ENCODE results near the gene ACP7. TPM values are rescaled to one million over a fixed set of nuclear protein-coding genes. Genes with fewer than 3 reads are reported as not detected.
"Not testable (repeated sequence)": the region's sequence is repeated elsewhere in the genome, so short reads cannot be mapped to it uniquely, and the experiment has no call there.

Gene ACP7
- polyA plus RNA-seq, 1 of the 3 experiments (the other 2 are of a cell fraction): 0.36 TPM

GRCh38 chr19:39086386-39086785 is 2.2 kb downstream of the ACP7 start:
- POLR2A ChIA-PET: no interaction called here
- no peak for DNase-seq
- no peaks in the 10 kb centered on the region for H3F3A ChIP-seq (replicated peaks; ENCODE audit: insufficient read depth)
- no peak for TF ChIP-seq MAX (IDR thresholded peaks at IDR 0.05; ENCODE audit: low read depth)
- TF ChIP-seq TAF1 (IDR thresholded peaks at IDR 0.05; ENCODE audit: borderline replicate concordance, low read depth, low read length): no peak
- 79% methylated on average over 4 of the region's 4 CpGs for WGBS (ENCODE audit: low lambda C conversion rate)
- no peaks in the 10 kb centered on the region for H4K20me1 ChIP-seq (ENCODE audit: insufficient read depth)
- H3K79me2 ChIP-seq (ENCODE audit: insufficient read depth): no peaks in the 10 kb centered on the region
- H3K36me3 ChIP-seq (replicated peaks in 1 of 2; ENCODE audit: control insufficient read depth in 1 of 2, insufficient read depth in 2 of 2, low read length in 1 of 2): no peaks in the 10 kb centered on the region
- no peaks in the 10 kb centered on the region for H3K9me3 ChIP-seq
- H2AFZ ChIP-seq (ENCODE audit: low read depth): no peak overlapping the region
- no peaks in the 10 kb centered on the region for H3K9me2 ChIP-seq
- H3K27ac ChIP-seq (ENCODE audit: low read depth in 2 of 2, low read length in 1 of 2): no peak overlapping the region
- no peaks in the 10 kb centered on the region for H3K27me3 ChIP-seq (ENCODE audit: insufficient read depth)
- no peak overlapping the region for H3K9ac ChIP-seq
- CTCF ChIA-PET: interaction anchor here (1.4 kb wide), 1 partner anchor 14 kb away, joined by 4 read pairs; no protein-coding TSS in a partner anchor
- H3K4me3 ChIP-seq (ENCODE audit: low read depth in 2 of 2, low read length in 1 of 2): no peak overlapping the region
- H3K4me1 ChIP-seq (ENCODE audit: control insufficient read depth in 1 of 2, insufficient read depth in 2 of 2, low read depth in 1 of 2, low read length in 1 of 2): peaks cover 0 to 7% of the 10 kb centered on the region in 2 experiments; a peak in 1 of 4 replicates
- no peak overlapping the region for H3K4me2 ChIP-seq

- Histone ChIP-seq H3K4me2 (no peak overlapping the region), H3K4me1 (ENCODE audit: control insufficient read depth in 1 of 2, insufficient read depth in 2 of 2, low read depth in 1 of 2, low read length in 1 of 2) (peaks cover 0 to 7% of the 10 kb centered on the region in 2 experiments; a peak in 1 of 4 replicates), H3K79me2 (ENCODE audit: insufficient read depth) (no peaks in the 10 kb centered on the region), H3K9me2 (no peaks in the 10 kb centered on the region), H4K20me1 (ENCODE audit: insufficient read depth) (no peaks in the 10 kb centered on the region), H3F3A (replicated peaks; ENCODE audit: insufficient read depth) (no peaks in the 10 kb centered on the region), H2AFZ (ENCODE audit: low read depth) (no peak overlapping the region), H3K27me3 (ENCODE audit: insufficient read depth) (no peaks in the 10 kb centered on the region), H3K27ac (ENCODE audit: low read depth in 2 of 2, low read length in 1 of 2) (no peak overlapping the region), H3K9ac (no peak overlapping the region), H3K36me3 (replicated peaks in 1 of 2; ENCODE audit: control insufficient read depth in 1 of 2, insufficient read depth in 2 of 2, low read length in 1 of 2) (no peaks in the 10 kb centered on the region), H3K4me3 (ENCODE audit: low read depth in 2 of 2, low read length in 1 of 2) (no peak overlapping the region), H3K9me3 (no peaks in the 10 kb centered on the region)
- no peak for DNase-seq
- no peak for TF ChIP-seq USF2 (IDR thresholded peaks at IDR 0.05; ENCODE audit: borderline replicate concordance, low read depth, low read length)
- no peak for TF ChIP-seq YY1 (IDR thresholded peaks at IDR 0.05; ENCODE audit: low read depth)
- no peak for TF ChIP-seq GATA2 (CRISPR knock-in tag; IDR thresholded peaks at IDR 0.05)
- no peak for TF ChIP-seq POLR2AphosphoS5 (IDR thresholded peaks at IDR 0.05; ENCODE audit: low read depth, low read length)
- no peak for TF ChIP-seq ZBTB33 (IDR thresholded peaks at IDR 0.05; ENCODE audit: borderline replicate concordance, low read depth)
- no peak for TF ChIP-seq RFX5 (IDR thresholded peaks at IDR 0.05; ENCODE audit: low read length)
- TF ChIP-seq GABPA (IDR thresholded peaks at IDR 0.05; ENCODE audit: low read depth): no peak
- TF ChIP-seq ELF1 (IDR thresholded peaks at IDR 0.05): no peak
- no peak for TF ChIP-seq CHD2 (IDR thresholded peaks at IDR 0.05; ENCODE audit: low read length, partially characterized antibody)
- no peak for TF ChIP-seq NFIC (IDR thresholded peaks at IDR 0.05; ENCODE audit: borderline replicate concordance)
- 80% methylated on average over 8 of the region's 8 CpGs for WGBS (ENCODE audit: low lambda C conversion rate)
- ChIA-PET CTCF (interaction anchor here (0.6 to 1.9 kb wide), 3 partner anchors 22 to 36 kb away, joined by 3 to 7 read pairs (median 5); no protein-coding TSS in a partner anchor), POLR2A (interaction anchor here (0.7 kb wide), 1 partner anchor 49 kb away, joined by 3 read pairs; no protein-coding TSS in a partner anchor)
Measured at GRCh38 chr19:39087907-39088686, 3.9 kb downstream of the ACP7 start.

- H3K4me3 ChIP-seq (ENCODE audit: low read depth in 2 of 2, low read length in 1 of 2); POLR2A ChIA-PET; H3F3A ChIP-seq (replicated peaks; ENCODE audit: insufficient read depth); H3K79me2 ChIP-seq (ENCODE audit: insufficient read depth); H3K27ac ChIP-seq (ENCODE audit: low read depth in 2 of 2, low read length in 1 of 2); H3K9me2 ChIP-seq; H3K4me2 ChIP-seq; H4K20me1 ChIP-seq (ENCODE audit: insufficient read depth); H3K9ac ChIP-seq; H3K27me3 ChIP-seq (ENCODE audit: insufficient read depth); DNase-seq; H3K9me3 ChIP-seq; H3K36me3 ChIP-seq (replicated peaks in 1 of 2; ENCODE audit: control insufficient read depth in 1 of 2, insufficient read depth in 2 of 2, low read length in 1 of 2); H3K4me1 ChIP-seq (ENCODE audit: control insufficient read depth in 1 of 2, insufficient read depth in 2 of 2, low read depth in 1 of 2, low read length in 1 of 2): not testable (repeated sequence)
- 0 out of 2 replicates have a peak overlapping the region, but pooled peaks have one; percentile 29 for H2AFZ ChIP-seq (ENCODE audit: low read depth)
- WGBS (ENCODE audit: low lambda C conversion rate): 58% methylated on average over 8 of the region's 8 CpGs
- CTCF ChIA-PET: interaction anchor here (0.6 to 1.9 kb wide), 3 partner anchors 12 to 39 kb away, joined by 3 to 5 read pairs (median 3); no protein-coding TSS in a partner anchor
Measured at GRCh38 chr19:39090016-39090415, 5.8 kb downstream of the ACP7 start.
